ENCODE data around the gene CDKL2.

DNA sequence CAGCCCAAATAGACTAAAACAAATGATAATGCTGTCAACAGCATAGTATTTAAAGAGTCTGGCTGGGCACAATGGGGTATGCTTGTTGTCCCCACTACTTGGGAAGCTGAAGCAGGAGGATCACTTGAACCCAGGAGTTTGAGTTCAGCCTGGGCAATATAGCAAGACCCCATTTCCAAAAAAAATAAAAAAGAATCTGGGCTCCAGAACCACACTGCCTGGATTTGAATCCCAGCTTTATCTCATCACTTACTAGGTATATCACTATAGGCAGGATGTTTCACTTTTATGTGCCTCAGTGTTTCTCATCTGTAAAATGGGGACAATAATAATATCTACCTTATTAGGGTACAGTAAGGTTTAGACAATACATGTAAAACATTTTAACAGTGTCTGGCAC is 48.1 kb upstream of the CDKL2 start:
- no peak for TF ChIP-seq CTCF (IDR thresholded peaks at IDR 0.05)
- no peak for TF ChIP-seq POLR2A (IDR thresholded peaks at IDR 0.05)
